ENCODE measurements around the gene HSPBP1. TPM values are rescaled to one million over a fixed set of nuclear protein-coding genes. Genes with fewer than 3 reads are reported as not detected.

The HSPBP1 gene
- total and polyA plus RNA-seq, 7 donors, result 19.7 to 62.7 (median 30.5) TPM

DNA sequence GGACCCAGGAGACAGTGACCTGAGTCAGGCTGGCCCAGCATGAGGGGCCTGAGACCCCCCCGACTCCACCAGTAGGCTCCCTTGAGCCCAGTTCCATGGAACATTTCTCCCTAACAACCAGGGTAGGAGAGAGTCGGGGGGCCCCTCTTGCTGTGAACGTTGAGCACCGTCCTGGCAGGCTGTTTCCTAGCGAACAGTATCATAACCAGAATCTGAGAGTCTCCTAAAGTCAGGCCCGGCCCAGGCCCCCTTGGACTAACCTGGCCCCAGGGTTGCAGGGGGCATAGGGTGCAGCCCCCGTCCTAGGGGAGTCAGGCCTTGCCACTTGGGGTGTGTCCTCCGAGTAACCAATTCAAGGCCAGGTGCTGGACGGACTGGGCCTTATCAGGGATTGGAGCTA lies 31.5 kb upstream of the HSPBP1 start:
- WGBS, 2 donors, result 80 to 91% methylated on average over 9 of the region's 9 CpGs
- DNase-seq, result no peak
- no peak overlapping the region for H3K4me3 ChIP-seq
- H3K27me3 ChIP-seq, result no peaks in the 10 kb centered on the region
- H3K27ac ChIP-seq, result no peak overlapping the region
- H3K36me3 ChIP-seq, result peaks cover 0 to 25% (median 8%) of the 10 kb centered on the region in 4 donors
- H3K4me1 ChIP-seq, result no peaks in the 10 kb centered on the region
- intact Hi-C loops (cut with DNase I), result no loop called here
- no peak for TF ChIP-seq POLR2A (IDR thresholded peaks at IDR 0.05)
- no peak for TF ChIP-seq EP300 (IDR thresholded peaks at IDR 0.05)
- TF ChIP-seq POLR2AphosphoS5 (IDR thresholded peaks at IDR 0.05), result no peak
- TF ChIP-seq, protein P1, sequence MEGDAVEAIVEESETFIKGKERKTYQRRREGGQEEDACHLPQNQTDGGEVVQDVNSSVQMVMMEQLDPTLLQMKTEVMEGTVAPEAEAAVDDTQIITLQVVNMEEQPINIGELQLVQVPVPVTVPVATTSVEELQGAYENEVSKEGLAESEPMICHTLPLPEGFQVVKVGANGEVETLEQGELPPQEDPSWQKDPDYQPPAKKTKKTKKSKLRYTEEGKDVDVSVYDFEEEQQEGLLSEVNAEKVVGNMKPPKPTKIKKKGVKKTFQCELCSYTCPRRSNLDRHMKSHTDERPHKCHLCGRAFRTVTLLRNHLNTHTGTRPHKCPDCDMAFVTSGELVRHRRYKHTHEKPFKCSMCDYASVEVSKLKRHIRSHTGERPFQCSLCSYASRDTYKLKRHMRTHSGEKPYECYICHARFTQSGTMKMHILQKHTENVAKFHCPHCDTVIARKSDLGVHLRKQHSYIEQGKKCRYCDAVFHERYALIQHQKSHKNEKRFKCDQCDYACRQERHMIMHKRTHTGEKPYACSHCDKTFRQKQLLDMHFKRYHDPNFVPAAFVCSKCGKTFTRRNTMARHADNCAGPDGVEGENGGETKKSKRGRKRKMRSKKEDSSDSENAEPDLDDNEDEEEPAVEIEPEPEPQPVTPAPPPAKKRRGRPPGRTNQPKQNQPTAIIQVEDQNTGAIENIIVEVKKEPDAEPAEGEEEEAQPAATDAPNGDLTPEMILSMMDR (IDR thresholded peaks at IDR 0.05), result no peak
- H3K9me3 ChIP-seq, result no peaks in the 10 kb centered on the region

DNA sequence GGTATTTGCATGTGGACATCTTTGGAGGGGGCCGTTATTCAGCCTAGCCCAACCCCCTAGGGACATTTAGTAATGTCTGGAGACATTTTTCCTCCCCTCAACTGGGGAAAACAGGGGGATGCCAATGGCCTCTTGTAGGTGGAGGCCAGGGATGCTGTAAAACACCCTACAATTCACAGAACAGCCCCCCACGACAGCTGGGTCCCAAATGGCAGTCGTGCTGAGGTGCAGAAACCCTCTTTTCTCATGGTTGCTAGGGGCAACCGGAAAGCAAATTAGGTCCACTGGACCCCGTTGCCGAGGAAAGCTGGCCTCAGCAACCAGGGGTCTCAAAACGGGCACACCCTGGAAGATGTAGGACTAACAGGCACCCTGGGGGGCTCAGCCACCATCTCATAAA lies 30.6 kb upstream of the HSPBP1 start:
- intact Hi-C loops (cut with DNase I), result no loop called here
- WGBS, 2 donors, result 83 to 88% methylated on average over 7 of the region's 7 CpGs
- Histone ChIP-seq H3K4me3 (no peak overlapping the region), H3K9me3 (no peaks in the 10 kb centered on the region), H3K36me3 (peaks cover 0 to 32% (median 15%) of the 10 kb centered on the region in 4 donors), H3K27ac (no peak overlapping the region), H3K27me3 (no peaks in the 10 kb centered on the region), H3K4me1 (no peaks in the 10 kb centered on the region)
- no peak for TF ChIP-seq POLR2AphosphoS5 (IDR thresholded peaks at IDR 0.05)
- TF ChIP-seq, protein P1 (IDR thresholded peaks at IDR 0.05), result no peak
- DNase-seq, result no peak

DNA sequence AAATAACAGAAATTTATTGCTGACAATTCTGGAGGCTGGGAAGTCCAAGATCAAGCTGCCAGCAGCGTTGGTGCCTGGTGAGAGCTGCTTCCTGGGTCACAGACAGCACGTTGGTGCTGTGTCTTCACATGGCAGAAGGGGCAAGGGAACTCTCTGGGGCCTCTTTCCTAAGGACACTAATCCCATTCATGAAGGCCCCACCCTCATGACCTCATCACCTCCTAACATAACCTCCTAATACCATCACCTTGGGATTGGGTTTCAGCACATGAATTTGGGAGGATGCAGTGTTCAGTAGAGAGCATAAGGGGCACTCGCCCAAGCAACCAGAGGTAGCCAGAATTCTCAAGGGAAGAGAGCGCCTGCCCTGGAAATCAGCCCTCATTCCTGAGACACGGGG lies 29.5 kb upstream of the HSPBP1 start:
- H3K27me3 ChIP-seq, result no peaks in the 10 kb centered on the region
- peaks cover 0 to 38% (median 15%) of the 10 kb centered on the region in 4 donors for H3K36me3 ChIP-seq
- no peak overlapping the region for H3K27ac ChIP-seq
- H3K4me1 ChIP-seq, result no peaks in the 10 kb centered on the region
- intact Hi-C loops (cut with DNase I), result no loop called here
- no peak for DNase-seq
- no peak overlapping the region for H3K4me3 ChIP-seq
- H3K9me3 ChIP-seq, result no peaks in the 10 kb centered on the region
- no peak for TF ChIP-seq POLR2AphosphoS5 (IDR thresholded peaks at IDR 0.05)
- TF ChIP-seq, protein P1 (IDR thresholded peaks at IDR 0.05), result no peak
- WGBS, 2 donors, result 89 to 92% methylated on average over 5 of the region's 5 CpGs

DNA sequence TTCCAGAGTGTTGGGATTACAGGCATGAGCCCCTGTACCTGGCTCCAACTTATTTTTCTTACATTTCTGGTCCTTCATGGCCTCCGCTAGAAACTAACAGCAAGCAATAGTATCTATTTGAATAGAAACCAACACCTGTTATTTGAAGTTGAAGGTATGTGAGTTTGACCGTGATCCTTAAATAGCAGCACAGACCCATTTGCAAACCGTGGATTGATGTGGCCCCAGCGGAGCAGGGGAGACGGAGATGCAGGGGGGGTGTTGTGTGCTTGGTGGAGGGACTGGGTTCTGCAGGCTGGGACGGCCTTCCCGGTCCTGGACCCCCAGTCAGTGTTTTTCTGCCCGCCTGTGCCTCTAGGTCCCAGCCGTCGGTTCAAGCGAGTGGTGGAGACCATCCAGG lies 28.4 kb upstream of the HSPBP1 start:
- H3K36me3 ChIP-seq, result peaks cover 4 to 50% (median 17%) of the 10 kb centered on the region in 4 donors
- intact Hi-C loops (cut with DNase I), result no loop called here

DNA sequence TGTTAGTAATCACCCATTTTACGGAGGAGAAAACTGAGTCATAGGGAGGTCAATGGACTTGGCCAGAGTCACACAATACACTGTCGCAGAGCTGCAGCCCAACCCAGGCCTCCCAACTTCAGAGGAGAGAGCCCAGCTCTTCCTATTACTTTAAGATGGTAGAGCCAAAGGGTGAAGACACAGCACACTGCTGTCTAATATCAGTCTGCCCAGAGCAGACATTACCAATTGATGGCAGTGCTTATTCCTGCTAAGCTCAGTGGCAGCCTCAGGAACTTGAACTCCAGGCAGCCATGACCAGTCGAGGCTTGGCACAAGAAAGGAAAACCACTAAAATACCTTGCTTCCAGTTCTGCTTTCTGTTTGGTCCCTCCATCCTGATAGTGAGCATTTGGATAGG lies 26.8 kb upstream of the HSPBP1 start:
- no peak for DNase-seq
- WGBS, 2 donors, result 64 to 82% methylated on average over 3 of the region's 3 CpGs
- Histone ChIP-seq H3K4me1 (peaks cover 0 to 6% (median 5%) of the 10 kb centered on the region in 4 donors), H3K27me3 (no peaks in the 10 kb centered on the region), H3K4me3 (no peak overlapping the region), H3K9me3 (no peaks in the 10 kb centered on the region), H3K36me3 (peaks cover 4 to 58% (median 19%) of the 10 kb centered on the region in 4 donors), H3K27ac (no peak overlapping the region)
- intact Hi-C loops (cut with DNase I), result no loop called here
- TF ChIP-seq, protein P1 (IDR thresholded peaks at IDR 0.05), result no peak
- TF ChIP-seq EP300 (IDR thresholded peaks at IDR 0.05) (no peak), POLR2A (IDR thresholded peaks at IDR 0.05) (no peak), POLR2AphosphoS5 (IDR thresholded peaks at IDR 0.05) (no peak)

More for the DNA sequence above, 28.4 kb upstream of the HSPBP1 start:
- 90 to 93% methylated on average over 11 of the region's 11 CpGs for WGBS, 2 donors
- Histone ChIP-seq H3K4me3 (no peak overlapping the region), H3K9me3 (no peaks in the 10 kb centered on the region), H3K27me3 (no peaks in the 10 kb centered on the region), H3K4me1 (no peaks in the 10 kb centered on the region), H3K27ac (no peak overlapping the region)
- no peak for DNase-seq
- TF ChIP-seq EP300 (IDR thresholded peaks at IDR 0.05), result no peak
- no peak for TF ChIP-seq POLR2A (IDR thresholded peaks at IDR 0.05)
- TF ChIP-seq, protein P1 (IDR thresholded peaks at IDR 0.05), result no peak
- TF ChIP-seq POLR2AphosphoS5 (IDR thresholded peaks at IDR 0.05), result no peak
